T-helper 17 cell (primary cell): ENCODE measurements around the gene VPREB1. TPM values are rescaled to one million over a fixed set of nuclear protein-coding genes. Genes with fewer than 3 reads are reported as not detected.
A peak's percentile ranks its signal among the peaks of the same experiment; 100 is the strongest.
"Not testable (repeated sequence)": the region's sequence is repeated elsewhere in the genome, so short reads cannot be mapped to it uniquely, and the experiment has no call there.

Experiments
- ATAC-seq: fragments of 150-1000 bp; cut with Tn5 transposase; 2 replicates; pipeline ENCODE4 v1.10.0; 2021; ENCODE audit warnings: mild to moderate bottlenecking, moderate library complexity
- DNase-seq, 3 donors: peaks; one replicate each; pipeline versions ENCODE4 v3.0.0 to v3.0.0-alpha.2; 2020 to 2021
- H3K9me3 ChIP-seq: one replicate; pipeline ENCODE4 v1.7.0; 2013; ENCODE audit warnings: low read length, mild to moderate bottlenecking; ENCODE audit not compliant: control insufficient read depth, poor library complexity, severe bottlenecking
- H3K27ac Mint-ChIP-seq: one replicate; pipeline ENCODE4 v1.8.0; 2022; ENCODE audit warnings: mild to moderate bottlenecking, moderate library complexity, mixed read lengths
- H3K27me3 Mint-ChIP-seq: one replicate; pipeline ENCODE4 v1.8.0; 2022; ENCODE audit warnings: mixed read lengths
- H3K36me3 Mint-ChIP-seq: one replicate; pipeline ENCODE4 v1.8.0; 2022; ENCODE audit warnings: low read depth, mixed read lengths
- H3K4me1 Mint-ChIP-seq: one replicate; pipeline ENCODE4 v1.8.0; 2022; ENCODE audit warnings: mild to moderate bottlenecking, mixed read lengths
- H3K4me3 Mint-ChIP-seq: one replicate; pipeline ENCODE4 v1.8.0; 2022; ENCODE audit warnings: mild to moderate bottlenecking, moderate library complexity, mixed read lengths
- total RNA-seq, 4 donors: library from RNA in 2 of 4; stranded (reverse) in 2 of 4; gene quantifications; one replicate each; pipeline ENCODE4 v1.2.3 and lab custom pipeline; 2022 to 2026

Gene VPREB1
- total RNA-seq, 2 donors from 2014 or later = not detected

- H3K4me1 Mint-ChIP-seq, H3K4me3 Mint-ChIP-seq, DNase-seq, H3K27ac Mint-ChIP-seq, ATAC-seq, H3K9me3 ChIP-seq, H3K27me3 Mint-ChIP-seq, H3K36me3 Mint-ChIP-seq: not testable (repeated sequence)
Measured at GRCh38 chr22:22270036-22270676, 25.6 kb downstream of the VPREB1 start.

DNA sequence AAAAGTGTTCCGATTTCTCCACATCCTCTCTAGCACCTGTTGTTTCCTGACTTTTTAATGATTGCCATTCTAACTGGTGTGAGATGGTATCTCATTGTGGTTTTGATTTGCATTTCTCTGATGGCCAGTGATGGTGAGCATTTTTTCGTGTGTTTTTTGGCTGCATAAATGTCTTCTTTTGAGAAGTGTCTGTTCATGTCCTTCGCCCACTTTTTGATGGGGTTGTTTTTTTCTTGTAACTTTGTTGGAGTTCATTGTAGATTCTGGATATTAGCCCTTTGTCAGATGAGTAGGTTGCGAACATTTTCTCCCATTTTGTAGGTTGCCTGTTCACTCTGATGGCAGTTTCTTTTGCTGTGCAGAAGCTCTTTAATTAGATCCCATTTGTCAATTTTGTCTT, 32.8 kb downstream of the VPREB1 start:
- not testable (repeated sequence) for ATAC-seq, H3K9me3 ChIP-seq, H3K27me3 Mint-ChIP-seq, H3K27ac Mint-ChIP-seq, H3K4me3 Mint-ChIP-seq, H3K4me1 Mint-ChIP-seq, H3K36me3 Mint-ChIP-seq, DNase-seq

- H3K27ac Mint-ChIP-seq, ATAC-seq: not testable (repeated sequence)
Measured at GRCh38 chr22:22284962-22285756, 40.6 kb downstream of the VPREB1 start.

DNA sequence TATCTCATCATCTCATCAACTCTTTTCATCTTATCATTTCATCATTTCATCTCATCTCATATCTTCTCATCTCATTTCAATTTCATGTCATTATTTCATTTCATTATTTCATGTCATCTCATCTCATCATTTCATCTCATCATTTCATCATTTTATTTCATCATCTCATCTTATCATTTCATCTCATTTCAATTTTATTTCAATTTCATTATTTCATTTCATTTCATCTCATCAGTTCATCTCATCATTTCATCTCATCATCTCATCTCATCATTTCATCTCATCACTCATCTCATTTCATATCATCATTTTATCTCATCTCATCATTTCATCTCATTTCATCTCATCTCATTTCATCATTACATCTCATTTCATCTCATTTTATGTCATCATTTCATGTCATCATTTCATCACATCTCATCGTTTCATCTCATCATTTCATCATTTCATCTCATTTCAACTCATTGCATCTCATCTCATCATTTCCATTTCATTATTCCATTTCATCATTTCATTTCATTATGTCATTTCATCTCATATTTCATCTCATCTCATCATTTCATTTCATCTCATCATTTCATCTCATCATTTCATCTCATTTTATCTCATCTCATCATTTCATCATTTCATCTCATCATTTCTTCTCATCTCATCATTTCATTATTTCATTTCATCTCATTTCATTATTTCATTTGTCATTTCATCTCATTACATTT, 42.0 kb downstream of the VPREB1 start:
- not testable (repeated sequence) for H3K4me1 Mint-ChIP-seq, H3K27me3 Mint-ChIP-seq, H3K4me3 Mint-ChIP-seq, DNase-seq, H3K9me3 ChIP-seq, H3K27ac Mint-ChIP-seq, ATAC-seq, H3K36me3 Mint-ChIP-seq

More at GRCh38 chr22:22284962-22285756, 40.6 kb downstream of the VPREB1 start:
- H3K9me3 ChIP-seq, H3K27me3 Mint-ChIP-seq, H3K4me1 Mint-ChIP-seq, H3K4me3 Mint-ChIP-seq, H3K36me3 Mint-ChIP-seq, DNase-seq: not testable (repeated sequence)

GRCh38 chr22:22287106-22287626, 42.6 kb downstream of the VPREB1 start:
- H3K36me3 Mint-ChIP-seq, H3K27me3 Mint-ChIP-seq, H3K9me3 ChIP-seq, H3K27ac Mint-ChIP-seq, H3K4me1 Mint-ChIP-seq, DNase-seq, ATAC-seq, H3K4me3 Mint-ChIP-seq: not testable (repeated sequence)

DNA sequence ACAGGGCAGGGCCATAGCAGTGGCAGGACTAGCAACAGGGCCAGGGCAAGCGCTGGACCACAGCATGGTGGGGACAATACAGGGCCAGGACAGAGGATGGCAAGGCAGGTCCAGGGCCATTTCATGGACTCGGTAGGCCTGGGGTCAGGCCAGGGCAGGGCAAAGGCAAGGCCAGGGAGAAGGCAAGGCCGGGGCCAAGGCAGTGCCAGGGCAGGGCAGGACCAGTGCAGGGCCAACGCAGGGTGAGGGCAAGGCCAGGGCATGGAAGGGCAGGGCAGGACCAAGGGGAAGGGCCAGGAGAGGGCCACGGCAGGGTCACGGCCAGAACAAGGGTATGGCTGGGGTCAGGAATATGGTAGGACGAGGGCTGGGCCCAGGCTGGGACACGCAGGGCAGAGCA, 45.1 kb downstream of the VPREB1 start:
- H3K4me3 Mint-ChIP-seq, ATAC-seq: not testable (repeated sequence)

DNA sequence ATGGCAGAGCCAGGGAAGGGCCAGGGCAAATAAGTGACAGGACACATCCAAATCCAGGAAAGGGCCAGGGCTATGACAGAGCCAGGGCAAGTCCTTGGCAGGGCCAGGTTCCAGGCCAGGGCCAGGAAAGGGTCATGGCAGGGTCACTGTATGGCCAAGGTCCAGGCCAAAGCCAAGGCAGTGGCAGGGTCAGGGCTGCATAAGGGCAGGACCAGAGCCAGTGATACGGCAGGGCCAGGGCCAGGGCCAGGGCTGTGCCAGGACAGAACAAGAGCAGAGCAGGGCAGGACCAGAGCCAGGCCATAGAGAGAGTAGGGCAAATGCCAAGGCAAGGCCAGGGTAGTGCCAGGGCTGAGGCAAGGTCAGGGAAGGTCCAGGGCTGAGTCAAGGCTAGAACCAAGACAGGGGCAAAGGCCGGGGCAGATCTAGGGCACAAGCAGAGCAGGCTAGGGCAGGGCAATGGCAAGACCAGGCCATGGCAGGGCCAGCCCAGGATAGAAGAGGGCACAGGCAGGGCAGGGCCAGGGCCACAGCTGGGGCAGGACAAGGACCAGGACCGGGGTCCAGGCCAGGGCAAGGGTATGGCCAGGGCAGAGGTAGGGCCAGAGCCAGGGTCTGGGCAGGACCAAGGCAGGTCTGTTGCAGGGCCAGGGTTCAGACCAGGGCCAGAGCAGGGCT, 46.7 kb downstream of the VPREB1 start:
- not testable (repeated sequence) for DNase-seq, H3K27ac Mint-ChIP-seq, H3K4me1 Mint-ChIP-seq, H3K27me3 Mint-ChIP-seq, ATAC-seq, H3K36me3 Mint-ChIP-seq, H3K4me3 Mint-ChIP-seq, H3K9me3 ChIP-seq

More for the DNA sequence above, 45.1 kb downstream of the VPREB1 start:
- H3K27me3 Mint-ChIP-seq, DNase-seq, H3K36me3 Mint-ChIP-seq, H3K4me1 Mint-ChIP-seq, H3K9me3 ChIP-seq, H3K27ac Mint-ChIP-seq: not testable (repeated sequence)

DNA sequence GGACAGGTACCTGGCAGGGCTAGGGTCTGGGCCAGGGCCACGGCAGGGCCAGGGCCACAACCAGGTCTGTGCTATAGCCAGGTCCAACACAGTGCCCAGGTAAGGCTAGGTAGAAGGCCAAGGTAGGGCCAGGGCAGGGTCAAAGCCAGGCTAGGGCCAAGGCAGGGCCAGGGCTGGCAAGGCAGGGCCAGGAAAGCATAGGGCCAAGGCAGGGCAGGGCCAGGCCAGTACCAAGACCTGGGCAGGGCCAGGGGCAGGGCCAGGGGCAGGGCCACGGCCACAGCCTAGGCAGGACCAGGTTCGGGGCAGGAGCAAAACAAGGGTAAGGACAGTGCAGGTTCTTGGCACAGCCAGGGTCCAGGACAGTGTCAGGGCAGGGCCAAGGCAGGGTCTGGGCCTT, 48.1 kb downstream of the VPREB1 start:
- not testable (repeated sequence) for DNase-seq, H3K4me1 Mint-ChIP-seq, H3K27ac Mint-ChIP-seq, H3K4me3 Mint-ChIP-seq, H3K27me3 Mint-ChIP-seq, H3K9me3 ChIP-seq, H3K36me3 Mint-ChIP-seq, ATAC-seq

DNA sequence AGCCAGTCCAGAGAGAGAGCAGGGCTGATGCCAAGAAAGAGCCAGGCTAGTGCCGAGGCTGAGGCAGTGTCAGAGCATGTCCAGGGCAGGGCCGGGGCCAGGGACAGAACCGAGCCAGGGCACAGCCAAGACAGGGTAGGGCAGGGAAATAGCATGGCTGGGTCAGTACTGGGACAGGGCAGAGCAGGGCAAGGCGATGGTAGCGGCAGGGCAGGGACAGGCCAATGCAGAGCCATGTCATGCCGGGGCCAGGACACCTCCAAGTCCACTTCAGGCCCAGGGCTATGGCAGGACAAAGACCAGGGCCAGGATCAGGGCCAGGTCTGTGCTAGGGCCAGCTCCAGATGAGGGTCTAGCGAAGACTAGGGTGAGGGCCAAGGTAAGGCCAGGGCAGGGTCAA, 48.9 kb downstream of the VPREB1 start:
- not testable (repeated sequence) for H3K4me1 Mint-ChIP-seq, ATAC-seq, H3K36me3 Mint-ChIP-seq, H3K4me3 Mint-ChIP-seq, H3K9me3 ChIP-seq, H3K27me3 Mint-ChIP-seq, DNase-seq
- peak overlapping the region; percentile 27 for H3K27ac Mint-ChIP-seq

GRCh38 chr22:22294641-22295040, 50.1 kb downstream of the VPREB1 start:
- not testable (repeated sequence) for DNase-seq, H3K4me3 Mint-ChIP-seq, H3K27ac Mint-ChIP-seq, H3K36me3 Mint-ChIP-seq, H3K27me3 Mint-ChIP-seq, H3K9me3 ChIP-seq, H3K4me1 Mint-ChIP-seq, ATAC-seq
